Astrocyte (in vitro differentiated cells and primary cell): ENCODE measurements around the gene ERN1.
"Not testable (repeated sequence)": the region's sequence is repeated elsewhere in the genome, so short reads cannot be mapped to it uniquely, and the experiment has no call there.

Experiments used
- EZH2 ChIP-seq: IDR thresholded peaks from 2 replicates; pipeline ENCODE4 v1.6.1; 2012; ENCODE audit warnings: mild to moderate bottlenecking, low read length, inconsistent platforms; ENCODE audit not compliant: insufficient read depth
- TF ChIP-seq, protein P1 (sequence below): IDR thresholded peaks from 2 replicates; pipeline ENCODE4 v1.5.1; 2011; ENCODE audit warnings: low read depth, mild to moderate bottlenecking, inconsistent platforms, low read length, moderate library complexity; ENCODE audit not compliant: insufficient read depth

DNA sequence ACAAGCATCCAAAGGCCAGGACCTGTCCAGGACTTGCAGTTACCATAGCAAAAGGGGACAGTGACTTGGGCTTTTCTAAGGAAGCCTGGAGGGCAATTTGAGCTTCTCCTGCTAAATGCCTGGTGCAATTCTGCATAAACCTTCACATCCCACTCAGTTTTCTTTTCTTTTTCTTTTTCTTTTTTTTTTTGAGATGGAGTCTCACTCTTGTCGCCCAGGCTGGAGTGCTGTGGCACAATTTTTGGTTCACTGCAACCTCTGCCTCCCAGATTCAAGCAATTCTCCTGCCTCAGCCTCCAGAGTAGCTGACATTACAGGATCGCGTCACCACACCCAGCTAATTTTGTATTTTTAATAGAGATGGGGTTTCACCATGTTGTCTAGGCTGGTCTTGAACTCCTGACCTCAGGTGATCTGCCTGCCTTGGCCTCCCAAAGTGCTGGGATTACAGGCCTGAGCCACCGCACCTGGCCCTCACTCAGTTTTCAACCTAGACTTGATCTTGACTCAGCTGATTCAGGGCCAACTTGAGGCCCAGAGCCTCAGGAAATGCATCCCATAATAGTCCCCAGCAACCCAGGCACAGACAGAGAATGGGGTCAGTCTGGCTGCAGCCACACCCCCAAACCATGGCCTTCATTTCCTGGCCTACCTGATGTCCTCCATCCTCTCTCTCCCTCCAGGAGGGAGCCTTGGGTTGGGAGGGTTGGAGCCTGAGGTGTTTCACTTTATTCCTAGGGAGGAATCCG lies 122.7 kb downstream of the ERN1 start:
- TF ChIP-seq, protein P1, sequence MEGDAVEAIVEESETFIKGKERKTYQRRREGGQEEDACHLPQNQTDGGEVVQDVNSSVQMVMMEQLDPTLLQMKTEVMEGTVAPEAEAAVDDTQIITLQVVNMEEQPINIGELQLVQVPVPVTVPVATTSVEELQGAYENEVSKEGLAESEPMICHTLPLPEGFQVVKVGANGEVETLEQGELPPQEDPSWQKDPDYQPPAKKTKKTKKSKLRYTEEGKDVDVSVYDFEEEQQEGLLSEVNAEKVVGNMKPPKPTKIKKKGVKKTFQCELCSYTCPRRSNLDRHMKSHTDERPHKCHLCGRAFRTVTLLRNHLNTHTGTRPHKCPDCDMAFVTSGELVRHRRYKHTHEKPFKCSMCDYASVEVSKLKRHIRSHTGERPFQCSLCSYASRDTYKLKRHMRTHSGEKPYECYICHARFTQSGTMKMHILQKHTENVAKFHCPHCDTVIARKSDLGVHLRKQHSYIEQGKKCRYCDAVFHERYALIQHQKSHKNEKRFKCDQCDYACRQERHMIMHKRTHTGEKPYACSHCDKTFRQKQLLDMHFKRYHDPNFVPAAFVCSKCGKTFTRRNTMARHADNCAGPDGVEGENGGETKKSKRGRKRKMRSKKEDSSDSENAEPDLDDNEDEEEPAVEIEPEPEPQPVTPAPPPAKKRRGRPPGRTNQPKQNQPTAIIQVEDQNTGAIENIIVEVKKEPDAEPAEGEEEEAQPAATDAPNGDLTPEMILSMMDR = not testable (repeated sequence)
- TF ChIP-seq EZH2 = not testable (repeated sequence)
